ENCODE results near the gene WSCD2.

The WSCD2 gene

DNA sequence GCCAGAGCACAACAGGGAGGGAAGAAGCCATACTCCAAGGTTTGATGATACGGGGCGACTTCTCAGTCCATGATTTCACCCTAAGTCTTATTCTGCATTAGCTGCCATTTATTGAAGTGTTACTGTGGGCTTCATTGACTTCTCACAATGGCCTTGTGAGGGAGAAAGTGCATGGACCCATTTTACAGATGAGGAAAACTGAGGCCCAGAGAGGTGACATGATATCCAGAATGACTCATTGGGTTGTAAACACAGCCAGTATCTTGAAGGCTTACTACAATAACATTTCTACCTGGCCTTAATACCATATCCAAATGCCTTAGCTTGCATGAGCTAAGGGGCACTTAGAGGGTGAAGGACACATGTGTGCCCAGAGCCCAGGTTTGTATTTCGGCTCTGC lies 109.4 kb downstream of the WSCD2 start:
- no peak for DNase-seq

DNA sequence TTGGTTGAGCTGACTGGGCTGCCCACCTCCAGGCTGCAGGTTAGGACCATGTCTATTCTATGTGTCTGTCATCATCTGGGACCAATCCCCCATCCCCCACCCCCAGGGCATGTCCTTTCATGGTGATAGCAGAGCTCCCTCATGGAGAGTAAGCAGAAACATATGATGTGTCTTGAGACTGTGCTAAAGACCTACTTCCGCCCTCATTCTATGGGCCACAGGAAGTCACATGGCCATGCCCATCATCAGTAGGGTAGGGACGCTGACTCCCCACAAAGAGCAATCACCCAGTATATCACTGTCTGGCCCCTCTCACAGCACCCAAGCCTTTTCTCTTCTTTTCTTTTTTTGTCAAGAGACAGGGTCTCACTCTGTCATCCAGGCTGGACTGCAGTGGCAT lies 110.3 kb downstream of the WSCD2 start:
- DNase-seq = no peak

- DNase-seq = no peak
Measured at GRCh38 chr12:108240027-108240785, 111.1 kb downstream of the WSCD2 start.

DNA sequence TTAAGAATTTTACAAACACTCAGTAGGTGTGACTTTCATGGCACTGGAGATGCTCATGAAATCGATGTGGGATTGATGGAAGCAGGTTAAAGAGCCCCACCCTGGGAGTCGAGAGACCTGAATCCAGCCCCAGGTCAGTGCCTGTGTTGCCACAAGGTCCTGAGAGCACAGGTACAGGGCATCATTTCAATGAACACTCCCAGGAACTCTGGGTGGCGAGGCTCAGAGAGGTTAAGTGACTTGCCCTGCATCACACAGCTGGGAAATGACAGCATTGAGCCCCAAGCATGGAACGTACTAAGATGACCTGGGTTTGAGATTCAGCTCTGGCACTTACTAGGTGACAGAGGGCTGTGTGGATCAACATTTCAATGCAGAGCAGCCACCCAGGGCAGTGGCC lies 111.8 kb downstream of the WSCD2 start:
- no peak for DNase-seq

- no peak for DNase-seq
Measured at GRCh38 chr12:108241986-108242703, 113.1 kb downstream of the WSCD2 start.

- DNase-seq = no peak
Measured at GRCh38 chr12:108247130-108247529, 118.0 kb downstream of the WSCD2 start.

GRCh38 chr12:108248011-108248410 lies 118.9 kb downstream of the WSCD2 start:
- no peak for DNase-seq

GRCh38 chr12:108252523-108252922 lies 123.4 kb downstream of the WSCD2 start:
- DNase-seq = no peak

- no peak for DNase-seq
Measured at GRCh38 chr12:108253540-108253939, 124.5 kb downstream of the WSCD2 start.

GRCh38 chr12:108254030-108254429 lies 124.9 kb downstream of the WSCD2 start:
- no peak for DNase-seq

DNA sequence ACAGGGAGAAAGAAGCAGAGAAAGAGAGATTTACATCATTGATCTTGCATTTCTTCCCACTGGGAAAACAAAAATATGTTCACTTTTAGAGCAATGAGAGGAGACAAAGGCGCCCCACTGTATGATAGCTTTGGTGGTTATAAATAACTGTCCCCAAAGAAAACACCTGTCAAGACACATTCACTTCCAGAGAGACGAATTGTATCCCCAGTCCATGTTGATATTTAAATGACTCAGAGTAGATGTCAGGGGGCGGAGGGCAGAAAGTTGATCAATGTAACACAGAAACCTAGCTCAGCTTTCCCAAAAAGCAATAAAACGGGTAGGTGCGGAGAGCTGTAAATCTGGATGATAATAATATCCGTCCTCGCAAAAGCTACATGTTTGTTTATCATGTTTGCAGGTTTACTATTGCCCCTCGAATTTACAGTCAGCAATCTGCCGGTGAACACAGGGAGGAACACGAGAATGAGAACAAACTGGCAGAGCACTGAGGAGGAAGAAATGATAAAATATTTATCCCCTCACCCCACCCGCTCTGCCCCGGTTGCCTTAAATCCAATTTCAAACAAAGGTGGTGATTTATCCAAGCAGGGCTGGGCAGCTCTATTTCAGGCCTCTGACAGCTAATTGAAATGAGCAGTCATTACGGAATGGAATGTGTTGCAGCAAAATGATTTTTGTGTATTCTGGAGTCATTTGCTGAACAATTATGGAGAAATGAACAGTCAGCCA lies 125.6 kb downstream of the WSCD2 start:
- no peak for DNase-seq

DNA sequence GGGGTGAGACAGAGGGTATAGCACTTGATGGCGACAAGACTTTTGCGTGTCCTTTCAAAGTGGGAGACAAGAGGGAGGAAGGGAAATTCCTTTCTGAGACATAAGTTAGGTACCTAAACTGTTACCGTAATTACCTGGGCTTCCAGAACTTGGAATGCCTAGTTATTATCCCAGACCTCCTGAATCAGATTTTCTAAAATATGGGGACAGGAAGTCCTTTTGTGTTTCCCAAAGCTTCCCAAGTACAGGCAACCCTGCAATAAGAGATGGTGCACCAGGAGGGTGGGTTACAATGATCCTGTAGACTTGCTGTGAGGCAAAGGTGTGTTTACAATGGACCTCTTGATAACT lies 126.1 kb downstream of the WSCD2 start:
- DNase-seq = no peak

- DNase-seq = no peak
Measured at GRCh38 chr12:108257004-108257403, 127.9 kb downstream of the WSCD2 start.

DNA sequence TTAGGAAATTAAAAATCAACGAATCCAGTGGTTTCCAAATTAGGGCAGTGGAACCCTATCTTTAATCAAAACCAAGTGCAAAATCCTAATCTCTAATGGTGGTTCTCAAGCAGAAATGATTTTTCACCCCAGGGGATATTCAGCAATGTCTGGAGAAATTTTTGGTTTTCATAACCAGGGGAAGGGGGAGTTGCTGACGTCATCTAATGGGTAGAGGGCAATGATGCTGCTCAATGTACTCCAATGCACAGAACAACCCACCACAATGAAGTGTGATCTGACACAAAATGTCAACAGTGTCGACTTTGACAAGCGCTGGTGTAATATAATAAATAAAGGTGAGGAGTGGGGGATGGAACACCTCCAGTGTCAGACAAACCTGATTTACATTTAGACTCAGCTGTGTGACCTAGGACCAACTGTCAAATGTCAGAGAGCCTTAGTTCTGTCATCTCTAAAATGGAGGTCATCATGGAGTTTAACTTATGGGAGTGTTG lies 128.6 kb downstream of the WSCD2 start:
- DNase-seq = no peak

- DNase-seq = no peak
Measured at GRCh38 chr12:108260039-108260438, 131.0 kb downstream of the WSCD2 start.

GRCh38 chr12:108260969-108261368 lies 131.9 kb downstream of the WSCD2 start:
- no peak for DNase-seq

- no peak for DNase-seq
Measured at GRCh38 chr12:108265505-108265904, 136.4 kb downstream of the WSCD2 start.

DNA sequence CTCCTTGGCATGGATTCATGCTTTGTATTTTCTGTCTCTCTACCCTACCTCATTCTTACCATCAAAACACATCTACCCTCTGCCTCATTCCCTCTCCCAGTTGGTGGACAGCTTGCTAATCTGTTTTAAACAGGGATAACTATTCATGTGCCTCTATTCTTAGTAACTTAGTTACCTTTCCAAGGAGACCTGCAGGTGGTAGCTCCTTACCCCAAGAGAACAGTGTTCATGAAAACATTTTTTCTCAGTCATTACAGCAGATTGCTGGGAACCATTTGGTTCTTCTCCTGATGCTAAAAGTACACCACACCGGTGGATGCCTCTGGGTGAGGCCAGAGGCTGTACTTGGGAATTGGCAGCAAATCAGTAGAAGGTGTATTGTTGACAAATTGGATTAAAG lies 137.0 kb downstream of the WSCD2 start:
- DNase-seq = no peak

- no peak for DNase-seq
Measured at GRCh38 chr12:108267450-108267849, 138.4 kb downstream of the WSCD2 start.

- no peak for DNase-seq
Measured at GRCh38 chr12:108268397-108268796, 139.3 kb downstream of the WSCD2 start.

GRCh38 chr12:108269224-108269623 lies 140.1 kb downstream of the WSCD2 start:
- DNase-seq = no peak

DNA sequence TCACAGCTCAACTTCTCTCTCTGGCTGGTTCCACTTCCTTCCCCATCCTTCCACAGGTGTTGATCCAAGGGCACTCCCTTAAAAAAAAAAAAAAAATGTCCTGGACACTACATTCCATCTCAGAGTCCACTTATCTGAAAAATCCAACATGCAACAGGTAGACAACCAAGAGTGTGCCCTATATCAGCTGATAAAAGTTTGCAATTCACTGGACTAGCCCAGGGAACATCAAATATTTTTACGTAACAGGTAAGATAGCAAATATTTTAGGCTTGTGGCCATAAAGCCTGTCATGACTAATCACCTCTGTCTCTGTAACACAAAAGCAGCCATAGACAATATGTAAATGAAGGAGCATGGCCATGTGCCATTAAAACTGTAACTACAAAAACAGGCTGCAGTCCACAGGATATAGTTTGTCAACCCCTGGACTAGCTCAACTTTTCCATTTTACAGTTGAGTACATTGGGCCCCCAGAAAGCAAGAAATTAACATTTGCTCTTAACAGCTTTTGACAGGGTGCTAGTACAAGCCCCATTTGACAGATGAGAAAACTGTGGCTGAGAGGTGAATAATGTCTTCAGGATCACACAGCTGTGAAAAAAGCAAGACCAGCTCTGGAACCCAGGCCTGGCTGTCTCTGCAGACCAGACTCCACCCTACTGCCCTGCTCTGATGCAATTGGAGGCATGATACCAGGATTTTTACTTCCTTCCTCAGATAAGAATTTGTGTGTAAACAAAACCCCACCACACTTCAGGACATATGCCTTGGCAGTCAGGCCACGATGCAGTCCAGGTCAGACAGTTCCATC lies 141.2 kb downstream of the WSCD2 start:
- DNase-seq = no peak

GRCh38 chr12:108270849-108271143 lies 141.7 kb downstream of the WSCD2 start:
- no peak for DNase-seq

Measured in activated naive CD4-positive, alpha-beta T cell (primary cell).